ENCODE data around the gene SLIT2.

GRCh38 chr4:20249333-20249732 is 2.4 kb upstream of the SLIT2 start:
- TF ChIP-seq CTCF (IDR thresholded peaks at IDR 0.05) (peak; percentile 9 to 47 (median 42)), POLR2A (IDR thresholded peaks at IDR 0.05) (no peak)
